Cerebellar cortex (tissue), 1 donor: Measurements from ENCODE around the gene FOXP2.

ENCODE experiments used
- DNase-seq: peaks from one replicate; pipeline ENCODE4 v3.0.0-alpha.2; 2015; ENCODE audit warnings: low spot score

The FOXP2 gene

GRCh38 chr7:114657279-114657678, 242.7 kb downstream of the FOXP2 start:
- no peak for DNase-seq

- DNase-seq = no peak
Observed at GRCh38 chr7:114658216-114658615, 243.6 kb downstream of the FOXP2 start.

- DNase-seq = no peak
Observed at GRCh38 chr7:114659409-114660125, 245.0 kb downstream of the FOXP2 start.

GRCh38 chr7:114660126-114660486, 245.5 kb downstream of the FOXP2 start:
- no peak for DNase-seq

GRCh38 chr7:114660753-114661152, 246.1 kb downstream of the FOXP2 start:
- no peak for DNase-seq

GRCh38 chr7:114662002-114662677, 247.5 kb downstream of the FOXP2 start:
- DNase-seq = no peak

- DNase-seq = peak; percentile 10
Observed at GRCh38 chr7:114663502-114663901, 248.9 kb downstream of the FOXP2 start.

GRCh38 chr7:114670676-114671075, 256.1 kb downstream of the FOXP2 start:
- no peak for DNase-seq

- no peak for DNase-seq
Observed at GRCh38 chr7:114671563-114672123, 257.0 kb downstream of the FOXP2 start.

- no peak for DNase-seq
Observed at GRCh38 chr7:114678116-114678515, 263.5 kb downstream of the FOXP2 start.

- no peak for DNase-seq
Observed at GRCh38 chr7:114687238-114687637, 272.6 kb downstream of the FOXP2 start.

- no peak for DNase-seq
Observed at GRCh38 chr7:114688443-114689055, 273.9 kb downstream of the FOXP2 start.

- DNase-seq = no peak
Observed at GRCh38 chr7:114689406-114689805, 274.8 kb downstream of the FOXP2 start.

GRCh38 chr7:114691605-114692004, 277.0 kb downstream of the FOXP2 start:
- no peak for DNase-seq

- no peak for DNase-seq
Observed at GRCh38 chr7:114695182-114695581, 280.6 kb downstream of the FOXP2 start.

- DNase-seq = no peak
Observed at GRCh38 chr7:114700247-114700928, 285.8 kb downstream of the FOXP2 start.

- DNase-seq = no peak
Observed at GRCh38 chr7:114703677-114704076, 289.1 kb downstream of the FOXP2 start.

GRCh38 chr7:114708646-114709045, 294.0 kb downstream of the FOXP2 start:
- no peak for DNase-seq

GRCh38 chr7:114710499-114710898, 295.9 kb downstream of the FOXP2 start:
- DNase-seq = no peak

GRCh38 chr7:114711241-114711640, 296.6 kb downstream of the FOXP2 start:
- no peak for DNase-seq

- DNase-seq = no peak
Observed at GRCh38 chr7:114715907-114716306, 301.3 kb downstream of the FOXP2 start.

- DNase-seq = no peak
Observed at GRCh38 chr7:114718861-114719260, 304.2 kb downstream of the FOXP2 start.
